ENCODE measurements around the gene TOMM34. TPM values are rescaled to one million over a fixed set of nuclear protein-coding genes. Genes with fewer than 3 reads are reported as not detected.

The TOMM34 gene
- total and polyA plus RNA-seq, 9 of the 15 experiments (the other 6 are each of a cell fraction or from before 2014, with no cell fraction given): 18.1 to 69.4 (median 41.7) TPM

- TF ChIP-seq C11orf30 (IDR thresholded peaks at IDR 0.05; ENCODE audit: low read depth): peak; percentile 57
- TF ChIP-seq, protein P1, sequence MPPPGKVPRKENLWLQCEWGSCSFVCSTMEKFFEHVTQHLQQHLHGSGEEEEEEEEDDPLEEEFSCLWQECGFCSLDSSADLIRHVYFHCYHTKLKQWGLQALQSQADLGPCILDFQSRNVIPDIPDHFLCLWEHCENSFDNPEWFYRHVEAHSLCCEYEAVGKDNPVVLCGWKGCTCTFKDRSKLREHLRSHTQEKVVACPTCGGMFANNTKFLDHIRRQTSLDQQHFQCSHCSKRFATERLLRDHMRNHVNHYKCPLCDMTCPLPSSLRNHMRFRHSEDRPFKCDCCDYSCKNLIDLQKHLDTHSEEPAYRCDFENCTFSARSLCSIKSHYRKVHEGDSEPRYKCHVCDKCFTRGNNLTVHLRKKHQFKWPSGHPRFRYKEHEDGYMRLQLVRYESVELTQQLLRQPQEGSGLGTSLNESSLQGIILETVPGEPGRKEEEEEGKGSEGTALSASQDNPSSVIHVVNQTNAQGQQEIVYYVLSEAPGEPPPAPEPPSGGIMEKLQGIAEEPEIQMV (tag; conservative IDR thresholded peaks at IDR 0.05; ENCODE audit: low read depth): peak; percentile 62; the same call in 1 of the 2 replicates
- TF ChIP-seq U2AF1 (optimal IDR thresholded peaks at IDR 0.05; ENCODE audit: low read depth, low read length): peak; percentile 24
- TF ChIP-seq GABPA (tag; conservative IDR thresholded peaks at IDR 0.05; ENCODE audit: low read depth): peak; percentile 95
- TF ChIP-seq NFE2 (IDR thresholded peaks at IDR 0.05; ENCODE audit: low read depth): no peak
- no peak for TF ChIP-seq CEBPG (CRISPR knock-in tag; IDR thresholded peaks at IDR 0.05)
- TF ChIP-seq CEBPG (tag; conservative IDR thresholded peaks at IDR 0.05 in 1 of 2, IDR thresholded peaks at IDR 0.05 in 1 of 2): no peak
- TF ChIP-seq, protein P2, sequence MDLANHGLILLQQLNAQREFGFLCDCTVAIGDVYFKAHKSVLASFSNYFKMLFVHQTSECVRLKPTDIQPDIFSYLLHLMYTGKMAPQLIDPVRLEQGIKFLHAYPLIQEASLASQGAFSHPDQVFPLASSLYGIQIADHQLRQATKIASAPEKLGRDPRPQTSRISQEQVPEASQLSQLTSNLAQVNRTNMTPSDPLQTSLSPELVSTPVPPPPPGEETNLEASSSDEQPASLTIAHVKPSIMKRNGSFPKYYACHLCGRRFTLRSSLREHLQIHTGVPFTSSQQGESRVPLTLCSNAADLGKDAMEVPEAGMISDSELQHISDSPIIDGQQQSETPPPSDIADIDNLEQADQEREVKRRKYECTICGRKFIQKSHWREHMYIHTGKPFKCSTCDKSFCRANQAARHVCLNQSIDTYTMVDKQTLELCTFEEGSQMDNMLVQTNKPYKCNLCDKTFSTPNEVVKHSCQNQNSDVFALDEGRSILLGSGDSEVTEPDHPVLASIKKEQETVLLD (IDR thresholded peaks at IDR 0.05): peak; percentile 19; the same call in 1 of the 2 replicates
- TF ChIP-seq BRCA1 (IDR thresholded peaks at IDR 0.05): no peak
- no peak for TF ChIP-seq BRCA1 (CRISPR knock-in tag; IDR thresholded peaks at IDR 0.05)
- no peak for TF ChIP-seq TCFL5 (CRISPR knock-in tag; conservative IDR thresholded peaks at IDR 0.05)
- TF ChIP-seq, protein P3, sequence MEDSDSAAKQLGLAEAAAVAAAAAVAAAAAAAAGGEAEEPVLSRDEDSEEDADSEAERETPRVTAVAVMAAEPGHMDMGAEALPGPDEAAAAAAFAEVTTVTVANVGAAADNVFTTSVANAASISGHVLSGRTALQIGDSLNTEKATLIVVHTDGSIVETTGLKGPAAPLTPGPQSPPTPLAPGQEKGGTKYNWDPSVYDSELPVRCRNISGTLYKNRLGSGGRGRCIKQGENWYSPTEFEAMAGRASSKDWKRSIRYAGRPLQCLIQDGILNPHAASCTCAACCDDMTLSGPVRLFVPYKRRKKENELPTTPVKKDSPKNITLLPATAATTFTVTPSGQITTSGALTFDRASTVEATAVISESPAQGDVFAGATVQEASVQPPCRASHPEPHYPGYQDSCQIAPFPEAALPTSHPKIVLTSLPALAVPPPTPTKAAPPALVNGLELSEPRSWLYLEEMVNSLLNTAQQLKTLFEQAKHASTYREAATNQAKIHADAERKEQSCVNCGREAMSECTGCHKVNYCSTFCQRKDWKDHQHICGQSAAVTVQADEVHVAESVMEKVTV (CRISPR knock-in tag; IDR thresholded peaks at IDR 0.05): no peak
- no peak for TF ChIP-seq ZNF766 (CRISPR knock-in tag; conservative IDR thresholded peaks at IDR 0.05)
- peak; percentile 89; the same call in 1 of the 2 replicates for TF ChIP-seq MTA3 (IDR thresholded peaks at IDR 0.05; ENCODE audit: borderline replicate concordance)
- TF ChIP-seq RBM22 (IDR thresholded peaks at IDR 0.05; ENCODE audit: low read depth, low read length, poor library complexity, severe bottlenecking): peak; percentile 73
- peak; percentile 92 for TF ChIP-seq CREM (IDR thresholded peaks at IDR 0.05; ENCODE audit: low read depth)
These were observed 6.1 kb upstream of the TOMM34 start, which contains the start of gene STK4 (continued) for GRCh38 chr20:44966030-44966961.
